OCI-M1 (cell line): ENCODE results near the gene DPEP1.
"Not testable (repeated sequence)": the region's sequence is repeated elsewhere in the genome, so short reads cannot be mapped to it uniquely, and the experiment has no call there.

Experiments
- DNase-seq: peaks from one replicate; lab custom pipeline; 2025; lab: John Stamatoyannopoulos, UW

The DPEP1 gene

GRCh38 chr16:89651584-89651983 lies 38.1 kb downstream of the DPEP1 start:
- DNase-seq: no peak

GRCh38 chr16:89653656-89654295 lies 40.3 kb downstream of the DPEP1 start:
- DNase-seq: no peak

- no peak for DNase-seq
Observed at GRCh38 chr16:89655062-89655643, 41.7 kb downstream of the DPEP1 start.

- DNase-seq: no peak
Observed at GRCh38 chr16:89656435-89657121, 43.1 kb downstream of the DPEP1 start.

- DNase-seq: peak; percentile 95
Observed at GRCh38 chr16:89657442-89658220, 44.2 kb downstream of the DPEP1 start, which contains the start of the genes CHMP1A and SPATA33. TSS of gene CHMP1A (minus strand) at chr16:89657708. CDS start at chr16:89657588, 120 bp downstream. TSS of gene SPATA33 (plus strand) at chr16:89657836. CDS start at chr16:89657912, 76 bp downstream.

GRCh38 chr16:89658221-89658879 lies 44.9 kb downstream of the DPEP1 start:
- DNase-seq: peak; percentile 53

GRCh38 chr16:89660146-89660545 lies 46.7 kb downstream of the DPEP1 start:
- no peak for DNase-seq

- DNase-seq: no peak
Observed at GRCh38 chr16:89661215-89661614, 47.8 kb downstream of the DPEP1 start.

GRCh38 chr16:89664238-89664637 lies 50.8 kb downstream of the DPEP1 start:
- not testable (repeated sequence) for DNase-seq

- peak; percentile 62 for DNase-seq
Observed at GRCh38 chr16:89667000-89667399, 53.6 kb downstream of the DPEP1 start.

GRCh38 chr16:89667633-89668032 lies 54.2 kb downstream of the DPEP1 start:
- DNase-seq: no peak

- no peak for DNase-seq
Observed at GRCh38 chr16:89668790-89669158, 55.3 kb downstream of the DPEP1 start.

GRCh38 chr16:89669755-89670154 lies 56.3 kb downstream of the DPEP1 start:
- DNase-seq: no peak

- DNase-seq: no peak
Observed at GRCh38 chr16:89670496-89671431, 57.3 kb downstream of the DPEP1 start.

- DNase-seq: not testable (repeated sequence)
Observed at GRCh38 chr16:89671565-89671964, 58.1 kb downstream of the DPEP1 start.

GRCh38 chr16:89672177-89672941 lies 58.9 kb downstream of the DPEP1 start:
- no peak for DNase-seq

- peak; percentile 46 for DNase-seq
Observed at GRCh38 chr16:89678258-89678657, 64.8 kb downstream of the DPEP1 start.

GRCh38 chr16:89685916-89686315 lies 72.5 kb downstream of the DPEP1 start:
- no peak for DNase-seq

GRCh38 chr16:89686520-89687091 lies 73.2 kb downstream of the DPEP1 start, which contains the start of gene CDK10:
TSS of gene CDK10 (plus strand) at chr16:89686689. CDS start at chr16:89686711, 22 bp downstream.
- peak; percentile 97 for DNase-seq
